ENCODE results near the gene NDUFB2. TPM values are rescaled to one million over a fixed set of nuclear protein-coding genes. Genes with fewer than 3 reads are reported as not detected.

The NDUFB2 gene
- total and polyA plus RNA-seq, 2 of the 13 experiments (the other 11 are each of a cell fraction or from before 2014, with no cell fraction given): 206 to 221 TPM

DNA sequence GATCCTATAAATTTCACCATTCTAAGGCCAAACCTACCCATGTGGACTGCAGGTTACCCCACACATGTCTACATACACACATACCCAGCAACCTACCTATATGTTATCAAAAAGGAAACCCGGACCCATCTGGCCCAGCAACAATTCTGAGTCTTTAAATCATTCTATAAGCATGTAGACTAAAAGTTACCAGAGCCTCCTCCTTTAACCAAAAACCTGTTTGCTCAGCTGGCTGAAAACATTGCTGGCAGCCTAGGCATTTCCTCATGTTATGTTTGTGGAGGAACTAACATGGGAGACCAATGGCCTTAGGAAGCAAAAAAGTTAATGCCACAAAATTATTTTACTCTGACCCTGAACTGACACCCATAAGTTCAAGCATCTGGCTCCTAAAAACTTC lies 29.0 kb upstream of the NDUFB2 start:
- H2AFZ ChIP-seq (ENCODE audit: low read length): no peak overlapping the region
- FAIRE-seq: no peak
- no peak overlapping the region for H3K9ac ChIP-seq (ENCODE audit: insufficient read depth, low read depth, low read length)
- no peak overlapping the region for H3K4me2 ChIP-seq (ENCODE audit: low read depth, low read length)
- no peak for DNase-seq (ENCODE audit: low spot score)
- no peak overlapping the region for H3K27ac ChIP-seq (ENCODE audit: extremely low read length, insufficient read depth, low read length)
- H3K79me2 ChIP-seq (ENCODE audit: insufficient read depth, low read length): no peaks in the 10 kb centered on the region
- no peak for TF ChIP-seq CEBPG (CRISPR knock-in tag; IDR thresholded peaks at IDR 0.05)
- TF ChIP-seq, protein P1, sequence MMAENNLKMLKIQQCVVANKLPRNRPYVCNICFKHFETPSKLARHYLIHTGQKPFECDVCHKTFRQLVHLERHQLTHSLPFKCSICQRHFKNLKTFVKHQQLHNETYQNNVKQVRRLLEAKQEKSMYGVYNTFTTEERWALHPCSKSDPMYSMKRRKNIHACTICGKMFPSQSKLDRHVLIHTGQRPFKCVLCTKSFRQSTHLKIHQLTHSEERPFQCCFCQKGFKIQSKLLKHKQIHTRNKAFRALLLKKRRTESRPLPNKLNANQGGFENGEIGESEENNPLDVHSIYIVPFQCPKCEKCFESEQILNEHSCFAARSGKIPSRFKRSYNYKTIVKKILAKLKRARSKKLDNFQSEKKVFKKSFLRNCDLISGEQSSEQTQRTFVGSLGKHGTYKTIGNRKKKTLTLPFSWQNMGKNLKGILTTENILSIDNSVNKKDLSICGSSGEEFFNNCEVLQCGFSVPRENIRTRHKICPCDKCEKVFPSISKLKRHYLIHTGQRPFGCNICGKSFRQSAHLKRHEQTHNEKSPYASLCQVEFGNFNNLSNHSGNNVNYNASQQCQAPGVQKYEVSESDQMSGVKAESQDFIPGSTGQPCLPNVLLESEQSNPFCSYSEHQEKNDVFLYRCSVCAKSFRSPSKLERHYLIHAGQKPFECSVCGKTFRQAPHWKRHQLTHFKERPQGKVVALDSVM (CRISPR knock-in tag; IDR thresholded peaks at IDR 0.05): no peak
- no peak for TF ChIP-seq ZKSCAN8 (CRISPR knock-in tag; IDR thresholded peaks at IDR 0.05; ENCODE audit: borderline replicate concordance)
- no peak for TF ChIP-seq ZNF343 (CRISPR knock-in tag; IDR thresholded peaks at IDR 0.05)
- no peak for TF ChIP-seq SUZ12 (IDR thresholded peaks at IDR 0.05; ENCODE audit: low read depth, low read length)
- TF ChIP-seq, protein P2, sequence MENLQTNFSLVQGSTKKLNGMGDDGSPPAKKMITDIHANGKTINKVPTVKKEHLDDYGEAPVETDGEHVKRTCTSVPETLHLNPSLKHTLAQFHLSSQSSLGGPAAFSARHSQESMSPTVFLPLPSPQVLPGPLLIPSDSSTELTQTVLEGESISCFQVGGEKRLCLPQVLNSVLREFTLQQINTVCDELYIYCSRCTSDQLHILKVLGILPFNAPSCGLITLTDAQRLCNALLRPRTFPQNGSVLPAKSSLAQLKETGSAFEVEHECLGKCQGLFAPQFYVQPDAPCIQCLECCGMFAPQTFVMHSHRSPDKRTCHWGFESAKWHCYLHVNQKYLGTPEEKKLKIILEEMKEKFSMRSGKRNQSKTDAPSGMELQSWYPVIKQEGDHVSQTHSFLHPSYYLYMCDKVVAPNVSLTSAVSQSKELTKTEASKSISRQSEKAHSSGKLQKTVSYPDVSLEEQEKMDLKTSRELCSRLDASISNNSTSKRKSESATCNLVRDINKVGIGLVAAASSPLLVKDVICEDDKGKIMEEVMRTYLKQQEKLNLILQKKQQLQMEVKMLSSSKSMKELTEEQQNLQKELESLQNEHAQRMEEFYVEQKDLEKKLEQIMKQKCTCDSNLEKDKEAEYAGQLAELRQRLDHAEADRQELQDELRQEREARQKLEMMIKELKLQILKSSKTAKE (CRISPR knock-in tag; IDR thresholded peaks at IDR 0.05; ENCODE audit: borderline replicate concordance): no peak
- TF ChIP-seq ZNF367 (CRISPR knock-in tag; IDR thresholded peaks at IDR 0.05; ENCODE audit: borderline replicate concordance): no peak
- no peak for TF ChIP-seq HMG20A (CRISPR knock-in tag; IDR thresholded peaks at IDR 0.05; ENCODE audit: borderline replicate concordance)
- no peak for TF ChIP-seq ZFY (CRISPR knock-in tag; IDR thresholded peaks at IDR 0.05)
- TF ChIP-seq NFATC3 (CRISPR knock-in tag; IDR thresholded peaks at IDR 0.05): no peak
- 0% methylated on average over 1 of the region's 1 CpG for WGBS (ENCODE audit: low lambda C conversion rate)
- no peak overlapping the region for H3K4me3 ChIP-seq (replicated peaks in 1 of 3; ENCODE audit: insufficient read depth in 1 of 3, low read depth in 2 of 3, low read length in 3 of 3)
- ChIA-PET CTCF (ENCODE audit: low intra/inter-chr PET ratio, low total read pairs) (no interaction called here), POLR2A (no interaction called here)
- intact Hi-C loops (cut with micrococcal nuclease; ENCODE audit: unreplicated experiment) (no loop called here), in situ Hi-C loops (cut with HindIII; ENCODE audit: extremely low pct_ligation_motif_present, low pct_unique_long_range_greater_than_20kb) (no loop called here)
- H3K4me1 ChIP-seq (ENCODE audit: insufficient read depth, low read length): peaks cover 7% of the 10 kb centered on the region
- BruUV-seq (replicated peaks): no TSS peak
- H3K36me3 ChIP-seq (replicated peaks in 1 of 2; ENCODE audit: control insufficient read depth in 1 of 2, insufficient read depth in 2 of 2, low read length in 2 of 2): no peaks in the 10 kb centered on the region
- no peak for ATAC-seq
- no peaks in the 10 kb centered on the region for H4K20me1 ChIP-seq (ENCODE audit: insufficient read depth, low read length)
- peaks cover 0 to 10% of the 10 kb centered on the region in 2 experiments; a peak in 1 of 5 replicates for H3K27me3 ChIP-seq (ENCODE audit: control insufficient read depth in 1 of 2, insufficient read depth in 2 of 2, low read length in 2 of 2)
- no peaks in the 10 kb centered on the region for H3K9me3 ChIP-seq (ENCODE audit: low read length)
